Right cardiac atrium (tissue), 5 donors: ENCODE measurements around the gene USE1. TPM values are rescaled to one million over a fixed set of nuclear protein-coding genes. Genes with fewer than 3 reads are reported as not detected.
A peak's percentile ranks its signal among the peaks of the same experiment; 100 is the strongest.
"Not testable (repeated sequence)": the region's sequence is repeated elsewhere in the genome, so short reads cannot be mapped to it uniquely, and the experiment has no call there.

Experiments
- ATAC-seq, 2 donors: fragments of 200-7000 bp; cut with Tn5 transposase; one replicate each; pipeline versions ENCODE4 v1.8.0 to v1.9.1; 2020; ENCODE audit warnings: moderate library complexity in 2 of 2, mild to moderate bottlenecking in 1 of 2
- DNase-seq, 3 donors: peaks; one replicate each; pipeline ENCODE4 v3.0.0-alpha.2; 2020
- H3K27ac ChIP-seq: one replicate; pipeline ENCODE4 v1.5.1; 2013; ENCODE audit warnings: mild to moderate bottlenecking, low read length, control low read depth, moderate library complexity
- H3K27me3 ChIP-seq: one replicate; pipeline ENCODE4 v1.6.1; 2013; ENCODE audit not compliant: control insufficient read depth, insufficient read depth
- H3K4me1 ChIP-seq: one replicate; pipeline ENCODE4 v1.6.1; 2013; ENCODE audit warnings: low read length; ENCODE audit not compliant: control insufficient read depth, insufficient read depth
- H3K4me3 ChIP-seq: one replicate; pipeline ENCODE4 v1.5.1; 2013; ENCODE audit warnings: low read length, control low read depth
- H3K9me3 ChIP-seq: one replicate; pipeline ENCODE4 v1.6.1; 2013; ENCODE audit warnings: low read length; ENCODE audit not compliant: control insufficient read depth
- WGBS: extraction: QIAGEN DNeasy Blood & Tissue Kit; methylation state at CpG from one replicate; pipeline ENCODE4 v1.1.7; 2013; 5-methylcytosine and 5-hydroxymethylcytosine counted together
- intact Hi-C, 4 donors: fragments of 100-400 bp; cut with DNase I; formaldehyde crosslinking; loops; one replicate each; pipeline versions ENCODE4 v1.11.0 to v1.14.0; 2022 to 2023
- polyA plus RNA-seq: library from polyadenylated mRNA; stranded (reverse); fragments of 200-250 nt; gene quantifications from one replicate; pipeline ENCODE4 v1.2.3, GENCODE V29; 2013
- total RNA-seq, 4 donors: library from RNA; stranded (reverse); fragmentation: NEBNext Ultra II Directional; extraction: Animal tissue kit (Norgen Biotek cat#: 25700); gene quantifications; one replicate each; pipeline ENCODE4 v1.2.1, GENCODE V29; 2021
- donor health status: healthy with polysubstance abuse.
- donor health status: DM: no; HTN: yes; CAD: no.
- donor health status: DM: no; HTN: no; CAD: no.
- donor health status: DM: no; HTN: yes; CAD: no; lungs with severe emphysema.
- donor health status: DM: yes; HTN: yes; CAD: no.

The USE1 gene
- total and polyA plus RNA-seq, 5 donors = 19.6 to 49.7 (median 27.9) TPM

GRCh38 chr19:17185590-17185989 lies 29.6 kb upstream of the USE1 start:
- no peak overlapping the region for H3K27ac ChIP-seq
- DNase-seq (no peak), ATAC-seq (no peak)
- no peaks in the 10 kb centered on the region for H3K9me3 ChIP-seq
- no peaks in the 10 kb centered on the region for H3K4me1 ChIP-seq
- H3K27me3 ChIP-seq = no peaks in the 10 kb centered on the region
- intact Hi-C loops = loop anchor here in 1 of 4 donors (5.0 kb wide), 1 partner anchor 378 kb away; no protein-coding TSS in a partner anchor
- WGBS = 91% methylated on average over 8 of the region's 8 CpGs
- H3K4me3 ChIP-seq = no peak overlapping the region

- DNase-seq, intact Hi-C loops: not testable (repeated sequence)
- 89% methylated on average over 6 of the region's 6 CpGs for WGBS
These were observed 23.4 kb upstream of the USE1 start for GRCh38 chr19:17191736-17192135.

GRCh38 chr19:17192751-17193150 lies 22.4 kb upstream of the USE1 start:
- 97% methylated on average over 26 of the region's 26 CpGs for whole genome bisulfite sequencing
- H3K27ac ChIP-seq = no peak overlapping the region
- intact Hi-C loops = no loop called here
- ATAC-seq (no peak), DNase-seq (no peak)
- H3K9me3 ChIP-seq = no peaks in the 10 kb centered on the region
- H3K4me3 ChIP-seq = no peak overlapping the region
- H3K27me3 ChIP-seq = no peaks in the 10 kb centered on the region
- H3K4me1 ChIP-seq = no peaks in the 10 kb centered on the region

More at GRCh38 chr19:17191736-17192135, 23.4 kb upstream of the USE1 start:
- not testable (repeated sequence) for H3K4me3 ChIP-seq, H3K27me3 ChIP-seq, H3K9me3 ChIP-seq, ATAC-seq, H3K27ac ChIP-seq, H3K4me1 ChIP-seq

GRCh38 chr19:17194608-17195007 lies 20.5 kb upstream of the USE1 start:
- H3K9me3 ChIP-seq = no peaks in the 10 kb centered on the region
- WGBS = 94% methylated on average over 16 of the region's 16 CpGs
- H3K27me3 ChIP-seq = no peaks in the 10 kb centered on the region
- H3K4me3 ChIP-seq = no peak overlapping the region
- H3K27ac ChIP-seq = no peak overlapping the region
- H3K4me1 ChIP-seq = no peaks in the 10 kb centered on the region
- intact Hi-C loops = no loop called here
- DNase-seq (no peak), ATAC-seq (no peak)

GRCh38 chr19:17195106-17195505 lies 20.1 kb upstream of the USE1 start:
- Histone ChIP-seq H3K4me3 (no peak overlapping the region), H3K27ac (no peak overlapping the region), H3K4me1 (no peaks in the 10 kb centered on the region), H3K27me3 (no peaks in the 10 kb centered on the region), H3K9me3 (no peaks in the 10 kb centered on the region)
- DNase-seq = no peak
- intact Hi-C loops = no loop called here
- WGBS = 95% methylated on average over 23 of the region's 23 CpGs
- ATAC-seq = no peak

GRCh38 chr19:17196610-17197009 lies 18.5 kb upstream of the USE1 start:
- intact Hi-C loops = no loop called here

GRCh38 chr19:17197666-17198065 lies 17.5 kb upstream of the USE1 start:
- Histone ChIP-seq H3K4me3 (no peak overlapping the region), H3K9me3 (no peaks in the 10 kb centered on the region), H3K27ac (no peak overlapping the region), H3K4me1 (no peaks in the 10 kb centered on the region), H3K27me3 (no peaks in the 10 kb centered on the region)
- intact Hi-C loops = no loop called here
- no peak for DNase-seq
- no peak for ATAC-seq
- 94% methylated on average over 16 of the region's 16 CpGs for WGBS

More at GRCh38 chr19:17196610-17197009, 18.5 kb upstream of the USE1 start:
- Histone ChIP-seq H3K4me1 (no peaks in the 10 kb centered on the region), H3K4me3 (no peak overlapping the region), H3K27ac (no peak overlapping the region), H3K9me3 (no peaks in the 10 kb centered on the region), H3K27me3 (no peaks in the 10 kb centered on the region)
- 97% methylated on average over 7 of the region's 7 CpGs for WGBS
- DNase-seq = no peak
- ATAC-seq = no peak

- H3K27me3 ChIP-seq = no peaks in the 10 kb centered on the region
- H3K4me3 ChIP-seq = no peak overlapping the region
- DNase-seq = no peak
- no peak overlapping the region for H3K27ac ChIP-seq
- H3K4me1 ChIP-seq = no peaks in the 10 kb centered on the region
- ATAC-seq = no peak
- H3K9me3 ChIP-seq = no peaks in the 10 kb centered on the region
- intact Hi-C loops = no loop called here
- 69% methylated on average over 16 of the region's 16 CpGs for WGBS
These were observed 14.6 kb upstream of the USE1 start for GRCh38 chr19:17200408-17201079.

- ATAC-seq = no peak
- no peaks in the 10 kb centered on the region for H3K4me1 ChIP-seq
- H3K9me3 ChIP-seq = no peaks in the 10 kb centered on the region
- no peak for DNase-seq
- H3K4me3 ChIP-seq = no peak overlapping the region
- no peaks in the 10 kb centered on the region for H3K27me3 ChIP-seq
- WGBS = 86% methylated on average over 9 of the region's 9 CpGs
- intact Hi-C loops = no loop called here
- no peak overlapping the region for H3K27ac ChIP-seq
These were observed 12.9 kb upstream of the USE1 start for GRCh38 chr19:17202249-17202648.

GRCh38 chr19:17202713-17203112 lies 12.4 kb upstream of the USE1 start:
- H3K4me3 ChIP-seq = no peak overlapping the region
- 92% methylated on average over 17 of the region's 17 CpGs for WGBS
- intact Hi-C loops = no loop called here
- H3K27ac ChIP-seq = no peak overlapping the region
- H3K27me3 ChIP-seq = no peaks in the 10 kb centered on the region
- H3K9me3 ChIP-seq = no peaks in the 10 kb centered on the region
- DNase-seq = no peak
- no peak for ATAC-seq
- no peaks in the 10 kb centered on the region for H3K4me1 ChIP-seq

- ATAC-seq (peak; percentile 45 to 49), DNase-seq (peak; percentile 49 to 85 (median 80))
- no peaks in the 10 kb centered on the region for H3K27me3 ChIP-seq
- H3K27ac ChIP-seq = no peak overlapping the region
- no peak overlapping the region for H3K4me3 ChIP-seq
- intact Hi-C loops = loop anchor here in 2 of 4 donors (5.0 kb wide), 1 partner anchor 77 kb away; the partner anchor contains the start of gene ANKLE1 (in 2 of the 2)
- no peaks in the 10 kb centered on the region for H3K4me1 ChIP-seq
- 85% methylated on average over 27 of the region's 27 CpGs for WGBS
- H3K9me3 ChIP-seq = no peaks in the 10 kb centered on the region
These were observed 9.7 kb upstream of the USE1 start for GRCh38 chr19:17205237-17206140.
